ENCODE results near the gene SUPT3H.

DNA sequence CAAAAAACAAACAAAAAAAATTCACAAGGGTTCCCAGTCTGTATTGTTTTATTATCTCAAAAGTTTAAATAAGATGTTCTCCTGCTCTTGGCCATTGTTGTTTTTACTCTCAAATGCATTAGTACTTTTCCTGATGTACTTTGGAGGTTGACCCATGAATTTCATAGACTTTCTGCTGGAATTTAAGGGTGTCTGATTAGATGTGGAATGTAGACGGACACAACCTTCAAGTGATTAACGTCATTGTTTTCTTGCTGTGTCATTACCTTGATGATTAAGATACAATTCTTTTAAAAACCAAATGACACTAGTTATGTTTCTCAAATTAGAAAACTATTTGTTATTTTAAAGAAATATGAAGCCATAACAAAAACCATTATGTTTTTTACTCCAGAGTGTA lies 471.0 kb downstream of the SUPT3H start:
- TF ChIP-seq GATA3 (IDR thresholded peaks at IDR 0.05; ENCODE audit: low read depth, low read length) (no peak), GATA2 (IDR thresholded peaks at IDR 0.05; ENCODE audit: low read depth, low read length) (no peak)
